Chondrocyte (in vitro differentiated cells): ENCODE data around the gene TBC1D5. TPM values are rescaled to one million over a fixed set of nuclear protein-coding genes. Genes with fewer than 3 reads are reported as not detected.
"Not testable (repeated sequence)": the region's sequence is repeated elsewhere in the genome, so short reads cannot be mapped to it uniquely, and the experiment has no call there.

Source experiments
- DNase-seq: peaks from one replicate; pipeline ENCODE4 v3.0.0; 2021; ENCODE audit warnings: mixed read lengths, low spot score
- H3K27ac Mint-ChIP-seq: one replicate; pipeline ENCODE4 v1.8.0; 2021; ENCODE audit warnings: mild to moderate bottlenecking, moderate library complexity, mixed read lengths; ENCODE audit not compliant: unreplicated experiment
- H3K27me3 Mint-ChIP-seq: 2 replicates; pipeline ENCODE4 v1.8.0; 2021; ENCODE audit warnings: low read depth, mixed read lengths
- H3K36me3 Mint-ChIP-seq: 2 replicates; pipeline ENCODE4 v1.8.0; 2021; ENCODE audit warnings: low read depth, mixed read lengths
- H3K4me1 Mint-ChIP-seq: 2 replicates; pipeline ENCODE4 v1.8.0; 2021; ENCODE audit warnings: low read depth, mild to moderate bottlenecking, mixed read lengths
- H3K4me3 Mint-ChIP-seq: one replicate; pipeline ENCODE4 v1.8.0; 2021; ENCODE audit warnings: mild to moderate bottlenecking, moderate library complexity, mixed read lengths; ENCODE audit not compliant: unreplicated experiment
- H3K9me3 Mint-ChIP-seq: 2 replicates; pipeline ENCODE4 v1.8.0; 2021; ENCODE audit warnings: low read depth, mixed read lengths
- total RNA-seq: library from RNA; stranded (reverse); gene quantifications from 3 replicates; pipeline ENCODE4 v1.2.1, GENCODE V29; 2021
- TF ChIP-seq, protein P1 (sequence below): fragments of 200-600 bp; sonication (generic); IDR thresholded peaks from 2 replicates; pipeline ENCODE4 v1.5.0; 2021; ENCODE audit warnings: antibody characterized with exemption, mild to moderate bottlenecking, moderate library complexity

TBC1D5 gene
- total RNA-seq, 1 donor from 2014 or later, result 44.6 TPM

DNA sequence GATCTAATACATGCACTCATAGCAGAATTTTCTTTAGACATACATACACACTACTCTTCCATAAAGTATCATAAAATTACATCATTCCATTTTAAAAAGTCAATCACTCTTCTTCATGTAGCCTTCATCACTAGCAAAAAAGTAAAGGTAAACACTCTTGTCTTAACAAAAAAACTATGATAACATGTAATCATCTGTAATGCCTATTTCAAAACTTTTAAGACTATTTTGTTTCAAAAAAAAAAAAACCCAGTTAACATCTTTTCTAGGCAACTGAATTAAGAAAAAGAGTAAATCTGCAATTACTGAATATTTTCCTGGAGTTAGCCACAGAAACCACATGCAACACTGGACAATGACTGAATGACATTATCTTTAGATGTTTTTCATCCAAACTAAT is 4.8 kb downstream of the TBC1D5 start:
- TF ChIP-seq, protein P1, sequence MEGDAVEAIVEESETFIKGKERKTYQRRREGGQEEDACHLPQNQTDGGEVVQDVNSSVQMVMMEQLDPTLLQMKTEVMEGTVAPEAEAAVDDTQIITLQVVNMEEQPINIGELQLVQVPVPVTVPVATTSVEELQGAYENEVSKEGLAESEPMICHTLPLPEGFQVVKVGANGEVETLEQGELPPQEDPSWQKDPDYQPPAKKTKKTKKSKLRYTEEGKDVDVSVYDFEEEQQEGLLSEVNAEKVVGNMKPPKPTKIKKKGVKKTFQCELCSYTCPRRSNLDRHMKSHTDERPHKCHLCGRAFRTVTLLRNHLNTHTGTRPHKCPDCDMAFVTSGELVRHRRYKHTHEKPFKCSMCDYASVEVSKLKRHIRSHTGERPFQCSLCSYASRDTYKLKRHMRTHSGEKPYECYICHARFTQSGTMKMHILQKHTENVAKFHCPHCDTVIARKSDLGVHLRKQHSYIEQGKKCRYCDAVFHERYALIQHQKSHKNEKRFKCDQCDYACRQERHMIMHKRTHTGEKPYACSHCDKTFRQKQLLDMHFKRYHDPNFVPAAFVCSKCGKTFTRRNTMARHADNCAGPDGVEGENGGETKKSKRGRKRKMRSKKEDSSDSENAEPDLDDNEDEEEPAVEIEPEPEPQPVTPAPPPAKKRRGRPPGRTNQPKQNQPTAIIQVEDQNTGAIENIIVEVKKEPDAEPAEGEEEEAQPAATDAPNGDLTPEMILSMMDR, result no peak
- Mint-ChIP-seq H3K4me3 (no peak overlapping the region), H3K36me3 (peaks cover 6% of the 10 kb centered on the region), H3K4me1 (peaks cover 20% of the 10 kb centered on the region), H3K27me3 (no peaks in the 10 kb centered on the region), H3K27ac (no peak overlapping the region), H3K9me3 (no peaks in the 10 kb centered on the region)
- DNase-seq, result no peak

DNA sequence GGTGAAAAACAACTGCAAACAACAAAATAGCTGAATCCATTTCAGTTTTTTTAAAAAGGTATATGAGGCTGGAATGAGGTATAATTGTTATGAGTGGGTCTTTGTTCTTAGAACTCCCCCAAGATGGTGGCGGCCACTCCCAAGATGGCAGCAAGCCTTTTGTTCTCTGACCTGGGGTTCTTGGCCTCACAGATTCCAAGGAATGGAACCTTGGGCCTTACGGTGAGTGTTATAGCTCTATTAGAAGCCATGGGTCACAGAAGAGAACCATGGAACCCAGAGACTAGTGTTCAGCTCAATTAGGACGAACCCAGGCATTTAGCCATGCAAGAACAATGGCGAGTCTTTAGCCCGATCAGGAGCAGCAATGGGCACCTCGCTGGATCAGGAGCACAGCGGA is 7.1 kb downstream of the TBC1D5 start:
- not testable (repeated sequence) for H3K4me3 Mint-ChIP-seq, H3K27ac Mint-ChIP-seq, H3K4me1 Mint-ChIP-seq

DNA sequence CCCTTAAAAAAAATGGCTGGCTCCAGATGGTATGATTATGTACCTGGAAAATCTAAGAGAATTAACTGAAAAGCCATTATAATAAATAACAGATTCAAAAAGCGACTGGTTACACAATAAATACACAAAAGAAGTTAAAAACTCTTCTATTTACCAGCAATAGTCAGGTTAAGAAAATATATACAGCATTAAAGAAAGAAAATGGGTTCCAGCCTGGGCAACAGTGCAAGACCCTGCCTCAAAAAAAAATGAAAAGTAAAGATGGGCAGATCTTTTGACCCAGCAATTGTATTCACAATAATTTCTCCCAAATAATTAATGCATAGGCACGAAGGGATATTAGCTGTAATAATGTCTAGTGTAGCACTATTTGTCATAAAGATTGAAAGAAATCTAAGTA is 8.7 kb downstream of the TBC1D5 start:
- Mint-ChIP-seq H3K4me3 (no peak overlapping the region), H3K4me1 (peaks cover 5% of the 10 kb centered on the region), H3K27me3 (no peaks in the 10 kb centered on the region), H3K27ac (no peak overlapping the region), H3K36me3 (peaks cover 8% of the 10 kb centered on the region), H3K9me3 (peaks cover 8% of the 10 kb centered on the region)
- TF ChIP-seq, protein P1, result no peak
- no peak for DNase-seq

More for the DNA sequence above, 7.1 kb downstream of the TBC1D5 start:
- DNase-seq, H3K27me3 Mint-ChIP-seq, H3K36me3 Mint-ChIP-seq, H3K9me3 Mint-ChIP-seq: not testable (repeated sequence)

DNA sequence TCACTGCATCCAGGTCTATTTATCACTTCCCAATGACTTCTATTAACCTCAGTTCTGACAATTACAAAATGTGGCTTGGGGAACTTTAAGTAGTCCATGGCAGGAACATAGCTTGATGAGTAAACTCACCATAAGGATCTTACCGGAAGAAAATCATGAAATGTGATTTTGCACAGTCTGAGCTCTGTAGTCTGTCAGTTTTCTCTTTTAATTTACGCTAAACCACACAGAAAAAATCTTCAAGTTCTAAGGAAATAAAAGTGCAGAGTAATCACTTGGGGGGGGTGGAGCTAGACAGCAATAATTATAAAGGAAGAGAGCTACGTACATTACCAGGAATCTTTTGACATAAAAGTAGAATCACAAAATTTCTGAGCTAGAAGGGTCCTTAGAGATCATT is 9.2 kb downstream of the TBC1D5 start:
- no peaks in the 10 kb centered on the region for H3K27me3 Mint-ChIP-seq
- H3K4me1 Mint-ChIP-seq, result peaks cover 5% of the 10 kb centered on the region
- no peak for DNase-seq
- TF ChIP-seq, protein P1, result no peak
- peaks cover 8% of the 10 kb centered on the region for H3K36me3 Mint-ChIP-seq
- H3K4me3 Mint-ChIP-seq, result no peak overlapping the region
- no peak overlapping the region for H3K27ac Mint-ChIP-seq
- peaks cover 8% of the 10 kb centered on the region for H3K9me3 Mint-ChIP-seq

DNA sequence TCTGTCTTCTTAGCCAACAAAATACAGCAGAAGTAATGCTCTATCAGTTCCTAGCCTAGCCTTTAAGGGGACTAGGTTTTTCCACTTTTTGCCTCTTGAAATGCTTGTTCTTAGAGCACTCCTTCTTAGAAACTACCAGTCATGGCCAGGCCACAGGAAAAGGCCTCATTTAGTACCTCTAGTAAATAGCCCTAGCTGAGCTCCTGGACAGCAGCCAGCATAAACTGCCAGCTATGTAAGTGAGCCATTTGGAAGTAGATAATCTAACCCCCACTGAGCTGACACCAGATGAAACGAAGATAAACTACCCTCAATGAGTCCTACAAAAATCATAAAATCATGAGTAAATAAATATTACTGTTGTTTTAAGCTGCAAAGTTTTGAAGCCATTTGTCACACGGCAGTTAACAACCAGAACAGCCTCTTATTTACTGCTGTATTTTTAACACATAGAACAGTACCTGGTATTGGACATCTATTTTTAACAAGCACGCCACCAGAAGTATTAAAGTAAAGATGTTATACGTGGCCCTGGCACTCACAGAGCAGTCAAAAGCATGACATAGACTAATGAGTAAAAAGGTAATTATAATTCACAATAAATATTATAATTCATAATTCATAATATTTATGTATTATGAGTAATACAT is 12.0 kb downstream of the TBC1D5 start:
- Mint-ChIP-seq H3K4me1 (peaks cover 8% of the 10 kb centered on the region), H3K9me3 (peaks cover 14% of the 10 kb centered on the region), H3K4me3 (no peak overlapping the region), H3K36me3 (peaks cover 16% of the 10 kb centered on the region), H3K27me3 (no peaks in the 10 kb centered on the region), H3K27ac (peak overlapping the region; percentile 17)
- TF ChIP-seq, protein P1, result no peak
- DNase-seq, result no peak

DNA sequence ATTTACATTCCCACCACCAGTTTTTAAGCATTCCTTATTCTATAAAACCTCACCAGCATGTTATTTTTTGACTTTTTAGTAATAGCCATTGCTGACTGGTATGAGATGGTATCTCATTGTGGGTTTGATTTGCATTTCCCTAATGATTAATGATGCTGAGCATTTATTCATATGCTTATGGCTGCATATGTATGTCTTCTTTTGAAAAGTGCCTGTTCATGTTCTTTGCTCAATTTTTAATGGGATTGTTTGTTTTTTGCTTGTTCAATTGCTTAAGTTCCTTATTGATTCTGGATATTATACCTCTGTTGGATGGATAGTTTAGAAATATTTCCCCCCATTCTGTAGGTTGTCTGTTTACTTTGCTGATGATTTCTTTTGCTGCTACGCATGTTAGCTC is 16.1 kb downstream of the TBC1D5 start:
- Mint-ChIP-seq H3K36me3 (peaks cover 13% of the 10 kb centered on the region), H3K27ac (no peak overlapping the region), H3K9me3 (peaks cover 17% of the 10 kb centered on the region), H3K4me1 (peaks cover 8% of the 10 kb centered on the region), H3K4me3 (no peak overlapping the region), H3K27me3 (no peaks in the 10 kb centered on the region)
- TF ChIP-seq, protein P1, result no peak
- DNase-seq, result no peak

DNA sequence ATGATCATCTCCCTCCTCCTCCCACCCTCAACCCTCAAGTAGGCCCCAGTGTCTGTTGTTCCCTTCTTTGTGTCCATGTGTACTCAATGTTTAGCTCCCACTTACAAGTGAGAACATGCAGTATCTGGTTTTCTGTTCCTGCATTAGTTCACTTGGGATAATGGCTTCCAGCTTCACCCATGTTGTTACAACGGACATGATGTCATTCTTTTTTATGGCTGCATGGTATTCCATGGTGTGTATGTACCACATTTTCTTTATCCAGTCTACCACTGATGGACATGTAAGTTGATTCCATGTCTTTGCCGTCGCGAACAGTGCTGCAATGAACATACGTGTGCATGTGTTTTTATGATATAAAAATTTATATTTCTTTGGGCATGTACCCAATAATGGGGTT is 16.6 kb downstream of the TBC1D5 start:
- not testable (repeated sequence) for H3K27ac Mint-ChIP-seq, H3K27me3 Mint-ChIP-seq, DNase-seq, H3K4me3 Mint-ChIP-seq, H3K4me1 Mint-ChIP-seq
- Mint-ChIP-seq H3K9me3 (peaks cover 17% of the 10 kb centered on the region), H3K36me3 (peaks cover 13% of the 10 kb centered on the region)
